ENCODE measurements around the gene ZNF608. TPM values are rescaled to one million over a fixed set of nuclear protein-coding genes. Genes with fewer than 3 reads are reported as not detected.

Gene ZNF608
- total and polyA plus RNA-seq, 2 experiments from 2014 or later: 12.4 to 30.0 TPM

- H2AFZ ChIP-seq: no peak overlapping the region
- H3K36me3 ChIP-seq (replicated peaks; ENCODE audit: insufficient read depth, low read depth): no peaks in the 10 kb centered on the region
- TF ChIP-seq EZH2 (IDR thresholded peaks at IDR 0.05; ENCODE audit: borderline replicate concordance): no peak
- no peak for TF ChIP-seq CTCF (IDR thresholded peaks at IDR 0.05; ENCODE audit: poor library complexity)
- TF ChIP-seq EZH2phosphoT487 (IDR thresholded peaks at IDR 0.05; ENCODE audit: low read depth, severe bottlenecking, unreplicated experiment): no peak
- no peak for DNase-seq (ENCODE audit: low spot score)
- no peak overlapping the region for H3K4me3 ChIP-seq
- whole genome bisulfite sequencing (ENCODE audit: low lambda C conversion rate, missing lambda C conversion rate): 75% methylated on average over 6 of the region's 6 CpGs
- H4K20me1 ChIP-seq (ENCODE audit: insufficient read depth, poor library complexity, severe bottlenecking): peaks cover 9% of the 10 kb centered on the region
- H3K79me2 ChIP-seq: peaks cover 90% of the 10 kb centered on the region
- H3K27ac ChIP-seq: peak overlapping the region; percentile 11
- H3K4me1 ChIP-seq (ENCODE audit: insufficient read depth): peaks cover 60% of the 10 kb centered on the region
- H3K9me3 ChIP-seq (ENCODE audit: low read depth): no peaks in the 10 kb centered on the region
- no peak overlapping the region for H3K4me2 ChIP-seq
- no peaks in the 10 kb centered on the region for H3K9me2 ChIP-seq (replicated peaks; ENCODE audit: insufficient read depth)
- H3K27me3 ChIP-seq: no peaks in the 10 kb centered on the region
Observed at GRCh38 chr5:124704594-124705284, 41.7 kb downstream of the ZNF608 start.

- no peak for DNase-seq (ENCODE audit: low spot score)
- Histone ChIP-seq H2AFZ (no peak overlapping the region), H3K9me3 (ENCODE audit: low read depth) (no peaks in the 10 kb centered on the region), H3K27ac (no peak overlapping the region), H3K4me2 (no peak overlapping the region), H3K4me1 (ENCODE audit: insufficient read depth) (peaks cover 67% of the 10 kb centered on the region), H3K9me2 (replicated peaks; ENCODE audit: insufficient read depth) (no peaks in the 10 kb centered on the region), H3K79me2 (peaks cover 90% of the 10 kb centered on the region), H3K36me3 (replicated peaks; ENCODE audit: insufficient read depth, low read depth) (no peaks in the 10 kb centered on the region), H3K27me3 (no peaks in the 10 kb centered on the region), H4K20me1 (ENCODE audit: insufficient read depth, poor library complexity, severe bottlenecking) (peaks cover 6% of the 10 kb centered on the region), H3K4me3 (no peak overlapping the region)
- TF ChIP-seq EZH2phosphoT487 (IDR thresholded peaks at IDR 0.05; ENCODE audit: low read depth, severe bottlenecking, unreplicated experiment) (no peak), EZH2 (IDR thresholded peaks at IDR 0.05; ENCODE audit: borderline replicate concordance) (no peak), CTCF (IDR thresholded peaks at IDR 0.05; ENCODE audit: poor library complexity) (no peak)
- WGBS (ENCODE audit: low lambda C conversion rate, missing lambda C conversion rate): 97% methylated on average over 4 of the region's 4 CpGs
Observed at GRCh38 chr5:124703995-124704394, 42.4 kb downstream of the ZNF608 start.

GRCh38 chr5:124702525-124702924 lies 43.9 kb downstream of the ZNF608 start:
- DNase-seq (ENCODE audit: low spot score): peak; percentile 20
- TF ChIP-seq EZH2phosphoT487 (IDR thresholded peaks at IDR 0.05; ENCODE audit: low read depth, severe bottlenecking, unreplicated experiment) (no peak), CTCF (IDR thresholded peaks at IDR 0.05; ENCODE audit: poor library complexity) (no peak), EZH2 (IDR thresholded peaks at IDR 0.05; ENCODE audit: borderline replicate concordance) (no peak)
- no peaks in the 10 kb centered on the region for H3K27me3 ChIP-seq
- H3K9me2 ChIP-seq (replicated peaks; ENCODE audit: insufficient read depth): no peaks in the 10 kb centered on the region
- peaks cover 6% of the 10 kb centered on the region for H4K20me1 ChIP-seq (ENCODE audit: insufficient read depth, poor library complexity, severe bottlenecking)
- peak overlapping the region; percentile 60 for H3K4me2 ChIP-seq
- H3K4me3 ChIP-seq: no peak overlapping the region
- H2AFZ ChIP-seq: no peak overlapping the region
- 30% methylated on average over 2 of the region's 2 CpGs for WGBS (ENCODE audit: low lambda C conversion rate, missing lambda C conversion rate)
- peak overlapping the region; percentile 77 for H3K27ac ChIP-seq
- H3K4me1 ChIP-seq (ENCODE audit: insufficient read depth): peaks cover 76% of the 10 kb centered on the region
- H3K79me2 ChIP-seq: peaks cover 82% of the 10 kb centered on the region
- H3K36me3 ChIP-seq (replicated peaks; ENCODE audit: insufficient read depth, low read depth): no peaks in the 10 kb centered on the region
- no peaks in the 10 kb centered on the region for H3K9me3 ChIP-seq (ENCODE audit: low read depth)

Data from hepatocyte (in vitro differentiated cells).